Mucosa of rectum (tissue), 2 donors: ENCODE results near the gene ASB13.

Experiments
- H3K27ac ChIP-seq, 2 donors: one replicate each; pipeline ENCODE4 v1.7.0; 2013; ENCODE audit warnings: inconsistent platforms in 2 of 2, low read depth in 2 of 2, low read length in 2 of 2
- H3K27me3 ChIP-seq, 2 donors: one replicate each; pipeline ENCODE4 v1.7.0; 2013; ENCODE audit warnings: low read length in 2 of 2; ENCODE audit not compliant: control insufficient read depth in 2 of 2, insufficient read depth in 2 of 2
- H3K36me3 ChIP-seq, 2 donors: one replicate each; pipeline ENCODE4 v1.7.0; 2013; ENCODE audit warnings: low read length in 2 of 2; ENCODE audit not compliant: control insufficient read depth in 2 of 2, insufficient read depth in 2 of 2
- H3K4me1 ChIP-seq, 2 donors: one replicate each; pipeline ENCODE4 v1.7.0; 2013; ENCODE audit warnings: low read length in 2 of 2, mild to moderate bottlenecking in 1 of 2; ENCODE audit not compliant: control insufficient read depth in 2 of 2, insufficient read depth in 2 of 2
- H3K4me3 ChIP-seq, 2 donors: one replicate each; pipeline ENCODE4 v1.7.0; 2013; ENCODE audit warnings: low read length in 2 of 2
- H3K9ac ChIP-seq, 2 donors: one replicate each; pipeline ENCODE4 v1.7.0; 2013; ENCODE audit warnings: low read length in 2 of 2, low read depth in 1 of 2, mild to moderate bottlenecking in 1 of 2
- H3K9me3 ChIP-seq, 2 donors: one replicate each; pipeline ENCODE4 v1.7.0; 2013; ENCODE audit warnings: low read length in 2 of 2; ENCODE audit not compliant: control insufficient read depth in 2 of 2
- donor health status: healthy.
- donor health status: Normal muscosa, but diverticular disease.

Gene ASB13

DNA sequence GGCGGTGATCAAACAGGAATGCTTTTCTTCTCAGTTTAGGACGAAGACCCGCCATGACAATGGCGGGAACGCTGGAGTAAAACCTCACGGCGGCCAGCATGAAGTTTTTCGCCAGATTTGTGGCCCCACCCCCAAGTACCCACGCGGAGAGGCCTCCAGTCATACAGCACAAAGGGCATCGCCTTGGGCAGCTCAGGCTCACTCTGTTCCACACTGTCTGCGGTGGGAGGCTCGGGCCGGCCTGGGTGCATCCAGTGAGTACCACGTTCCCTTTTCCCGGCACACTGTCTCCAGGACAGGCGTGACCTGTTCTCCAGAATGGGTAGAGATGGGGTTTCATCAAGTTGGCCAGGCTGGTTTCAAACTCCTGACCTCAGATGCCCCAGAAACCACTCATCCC lies 27.3 kb downstream of the ASB13 start:
- peaks cover 31 to 36% of the 10 kb centered on the region in 2 donors for H3K36me3 ChIP-seq
- H3K27me3 ChIP-seq, result no peaks in the 10 kb centered on the region
- H3K9me3 ChIP-seq, result no peaks in the 10 kb centered on the region
- peaks cover 0 to 14% of the 10 kb centered on the region in 2 donors for H3K4me1 ChIP-seq
- no peak overlapping the region for H3K9ac ChIP-seq
- no peak overlapping the region for H3K27ac ChIP-seq
- no peak overlapping the region for H3K4me3 ChIP-seq

DNA sequence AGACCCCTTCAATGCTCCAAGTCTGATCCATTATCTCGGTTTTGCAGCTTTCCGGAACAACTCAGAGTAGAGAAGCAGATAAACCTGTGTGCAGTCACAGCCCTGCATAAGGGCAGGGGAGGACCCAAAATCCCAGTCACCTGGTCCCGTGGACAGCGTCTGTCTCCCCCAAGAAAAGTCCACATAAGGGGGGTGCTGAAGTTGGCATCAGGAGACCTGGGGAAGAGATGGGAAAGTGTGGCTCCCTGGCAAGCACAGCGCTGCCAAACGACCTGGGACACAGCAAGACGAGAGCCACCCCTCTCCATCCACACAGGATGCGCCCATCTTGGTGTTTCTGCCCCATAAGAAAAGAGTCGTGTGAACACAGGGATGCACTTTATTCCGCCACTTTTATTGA lies 27.9 kb downstream of the ASB13 start:
- Histone ChIP-seq H3K4me3 (no peak overlapping the region), H3K4me1 (peaks cover 0 to 14% of the 10 kb centered on the region in 2 donors), H3K36me3 (peaks cover 28 to 31% of the 10 kb centered on the region in 2 donors)

DNA sequence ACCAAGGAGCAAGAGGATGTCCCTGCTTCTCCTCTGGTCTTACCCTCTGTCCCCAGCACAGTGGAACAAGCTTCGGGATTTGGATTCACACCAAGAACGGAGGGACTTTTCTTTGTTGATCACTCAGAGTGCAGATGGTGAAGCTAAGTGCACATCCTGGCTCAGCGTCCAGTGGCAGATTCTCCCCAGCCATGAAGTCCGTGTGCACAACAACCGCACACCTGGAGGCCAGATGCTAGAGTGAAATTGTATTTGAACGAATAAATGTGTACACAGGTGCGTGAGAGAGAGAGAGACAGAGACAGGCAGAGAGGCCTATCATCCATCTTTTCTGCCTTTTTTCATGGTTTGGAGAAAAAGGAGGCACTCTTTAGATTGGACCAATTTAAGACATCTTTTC lies 31.5 kb downstream of the ASB13 start:
- Histone ChIP-seq H3K36me3 (peaks cover 7 to 13% of the 10 kb centered on the region in 2 donors), H3K9ac (no peak overlapping the region), H3K4me1 (peaks cover 11 to 23% of the 10 kb centered on the region in 2 donors), H3K9me3 (no peaks in the 10 kb centered on the region), H3K4me3 (no peak overlapping the region), H3K27ac (no peak overlapping the region), H3K27me3 (no peaks in the 10 kb centered on the region)

More for the DNA sequence above, 27.9 kb downstream of the ASB13 start:
- Histone ChIP-seq H3K9ac (no peak overlapping the region), H3K9me3 (no peaks in the 10 kb centered on the region), H3K27ac (no peak overlapping the region), H3K27me3 (no peaks in the 10 kb centered on the region)

DNA sequence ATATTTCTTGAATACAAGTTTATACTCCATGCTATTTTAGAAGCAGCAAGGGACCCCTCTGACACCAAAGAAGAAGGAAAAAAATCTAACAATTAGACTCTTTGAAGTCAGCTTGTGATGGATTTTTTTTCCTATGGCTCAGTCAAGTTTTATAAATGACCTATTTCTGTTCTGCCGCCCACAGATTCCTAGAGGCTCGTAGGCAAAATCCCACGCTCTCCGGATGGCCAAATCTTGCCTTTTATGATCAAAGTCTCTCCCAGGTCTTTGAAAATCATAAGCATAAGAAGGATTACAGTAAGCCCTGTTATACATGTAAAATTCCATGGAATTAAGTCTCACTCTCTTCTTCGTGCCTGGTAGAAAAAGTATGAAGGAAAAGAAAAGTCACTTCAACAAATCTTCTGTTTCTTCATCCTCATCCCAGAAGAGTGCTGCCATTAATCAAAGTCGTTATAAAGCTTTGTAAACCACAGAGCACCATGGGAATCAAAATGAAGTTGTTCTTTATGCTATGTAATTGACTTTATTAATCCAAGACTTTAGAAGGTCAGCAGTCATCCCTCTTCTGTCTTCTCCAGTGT lies 33.1 kb downstream of the ASB13 start:
- peak overlapping the region; percentile 69 to 76 for H3K27ac ChIP-seq
- no peak overlapping the region for H3K4me3 ChIP-seq
- no peaks in the 10 kb centered on the region for H3K9me3 ChIP-seq
- H3K27me3 ChIP-seq, result no peaks in the 10 kb centered on the region
- H3K9ac ChIP-seq, result no peak overlapping the region
- no peaks in the 10 kb centered on the region for H3K36me3 ChIP-seq
- H3K4me1 ChIP-seq, result peaks cover 20 to 30% of the 10 kb centered on the region in 2 donors

DNA sequence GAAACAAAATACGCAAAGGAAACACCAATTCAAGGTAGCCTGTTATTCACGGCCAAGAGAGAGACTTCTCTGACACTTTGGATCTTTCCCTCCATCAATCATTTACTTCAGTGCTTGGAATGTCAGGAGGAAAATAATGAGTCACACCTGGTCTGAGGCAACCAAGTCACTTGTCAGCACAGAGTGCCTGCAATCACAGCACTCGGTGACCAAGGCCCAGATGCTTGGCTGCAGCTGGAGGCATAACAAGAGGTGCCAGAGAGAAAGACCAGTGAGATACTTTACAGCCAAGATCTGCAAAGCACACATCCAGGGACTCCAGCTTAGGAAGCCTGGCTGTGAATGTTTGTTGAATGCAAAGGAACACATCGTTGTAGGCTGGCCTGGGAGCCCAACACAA lies 33.9 kb downstream of the ASB13 start:
- Histone ChIP-seq H3K9ac (peak overlapping the region in 1 of 2 donors; percentile 58), H3K4me3 (peak overlapping the region; percentile 26 to 33), H3K36me3 (no peaks in the 10 kb centered on the region), H3K9me3 (no peaks in the 10 kb centered on the region), H3K4me1 (peaks cover 22 to 32% of the 10 kb centered on the region in 2 donors), H3K27me3 (no peaks in the 10 kb centered on the region), H3K27ac (peak overlapping the region; percentile 69 to 76)

DNA sequence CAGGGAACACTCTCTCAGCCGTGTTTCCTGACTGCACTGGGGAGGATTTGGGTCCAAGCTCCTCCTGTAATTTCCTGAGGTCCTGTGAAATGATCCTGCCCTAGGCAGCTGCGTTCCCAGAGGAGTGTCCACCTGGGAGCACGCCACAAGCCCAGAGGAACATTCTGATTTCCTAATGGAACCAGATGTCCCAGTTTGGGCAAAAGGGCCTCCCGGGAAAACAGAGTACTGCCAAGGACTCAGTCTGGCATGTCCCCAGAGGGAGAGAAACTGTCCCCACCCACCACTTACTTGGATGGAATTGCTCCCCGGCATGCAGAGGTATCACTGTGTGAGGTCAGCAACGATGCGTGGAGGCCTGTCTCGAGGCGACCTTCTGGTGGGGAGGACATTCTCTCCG lies 34.5 kb downstream of the ASB13 start:
- peak overlapping the region; percentile 69 to 76 for H3K27ac ChIP-seq
- no peaks in the 10 kb centered on the region for H3K9me3 ChIP-seq
- peaks cover 22 to 32% of the 10 kb centered on the region in 2 donors for H3K4me1 ChIP-seq
- H3K36me3 ChIP-seq, result no peaks in the 10 kb centered on the region
- no peaks in the 10 kb centered on the region for H3K27me3 ChIP-seq
- peak overlapping the region; percentile 26 to 33 for H3K4me3 ChIP-seq
- H3K9ac ChIP-seq, result peak overlapping the region in 1 of 2 donors; percentile 58

DNA sequence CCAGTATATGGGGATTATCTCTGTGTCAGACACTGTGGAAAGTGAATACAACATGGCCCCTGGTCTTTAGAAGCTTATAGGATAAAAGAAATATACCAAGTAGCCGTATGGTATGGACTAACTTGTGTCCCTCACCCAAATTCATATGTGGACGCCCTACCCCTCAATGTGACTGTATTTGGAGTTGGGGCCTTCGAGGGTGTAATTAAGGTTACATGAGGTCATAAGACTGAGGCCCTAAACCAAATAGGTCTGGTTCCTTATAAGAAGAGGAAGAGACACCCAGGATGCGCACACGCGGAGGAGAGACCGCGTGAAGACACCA lies 36.3 kb downstream of the ASB13 start:
- Histone ChIP-seq H3K9me3 (no peaks in the 10 kb centered on the region), H3K9ac (no peak overlapping the region), H3K27me3 (no peaks in the 10 kb centered on the region), H3K4me1 (peaks cover 22 to 37% of the 10 kb centered on the region in 2 donors), H3K27ac (no peak overlapping the region), H3K36me3 (no peaks in the 10 kb centered on the region), H3K4me3 (peak overlapping the region in 1 of 2 donors; percentile 15)

DNA sequence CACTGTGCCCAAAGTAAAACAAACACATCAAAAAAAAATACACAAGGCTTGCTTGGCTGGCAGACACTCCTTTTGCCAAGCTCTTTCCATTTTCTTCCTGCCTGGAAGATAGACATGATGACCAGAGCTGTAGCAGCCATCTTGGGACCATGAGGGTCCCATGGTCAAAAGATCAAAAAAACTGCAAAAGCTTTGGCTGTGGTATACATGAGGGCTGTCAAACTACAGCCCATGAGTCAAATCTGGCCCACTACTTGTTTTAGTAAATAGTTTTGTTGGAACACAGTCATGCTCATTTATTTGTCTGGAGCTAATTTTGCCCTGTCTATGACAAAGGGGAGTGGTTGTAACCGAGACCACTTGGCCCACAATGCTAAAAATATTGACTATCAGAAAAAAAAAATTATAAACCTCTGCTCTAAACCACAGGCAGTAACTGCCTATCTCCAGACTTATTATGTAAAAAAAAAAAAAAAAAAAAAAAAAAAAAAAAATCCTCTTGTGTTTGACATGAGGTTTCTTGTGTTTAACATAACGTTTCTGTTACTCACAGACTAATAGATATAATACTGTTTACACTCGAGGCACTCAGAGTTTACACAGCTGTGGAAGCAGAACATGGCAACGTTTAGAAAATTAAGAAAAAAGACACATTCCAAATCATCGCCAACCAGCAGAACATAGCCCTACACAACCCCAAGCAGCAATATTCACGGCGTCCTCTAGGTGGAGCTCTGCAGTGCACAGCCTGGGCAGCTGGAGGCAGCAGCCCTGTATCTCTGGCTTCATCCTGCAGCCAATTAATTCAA lies 36.9 kb downstream of the ASB13 start:
- Histone ChIP-seq H3K9me3 (no peaks in the 10 kb centered on the region), H3K36me3 (no peaks in the 10 kb centered on the region), H3K27ac (peak overlapping the region in 1 of 2 donors; percentile 57), H3K4me1 (peaks cover 22 to 37% of the 10 kb centered on the region in 2 donors), H3K27me3 (no peaks in the 10 kb centered on the region), H3K4me3 (peak overlapping the region in 1 of 2 donors; percentile 15), H3K9ac (peak overlapping the region in 1 of 2 donors; percentile 36)

DNA sequence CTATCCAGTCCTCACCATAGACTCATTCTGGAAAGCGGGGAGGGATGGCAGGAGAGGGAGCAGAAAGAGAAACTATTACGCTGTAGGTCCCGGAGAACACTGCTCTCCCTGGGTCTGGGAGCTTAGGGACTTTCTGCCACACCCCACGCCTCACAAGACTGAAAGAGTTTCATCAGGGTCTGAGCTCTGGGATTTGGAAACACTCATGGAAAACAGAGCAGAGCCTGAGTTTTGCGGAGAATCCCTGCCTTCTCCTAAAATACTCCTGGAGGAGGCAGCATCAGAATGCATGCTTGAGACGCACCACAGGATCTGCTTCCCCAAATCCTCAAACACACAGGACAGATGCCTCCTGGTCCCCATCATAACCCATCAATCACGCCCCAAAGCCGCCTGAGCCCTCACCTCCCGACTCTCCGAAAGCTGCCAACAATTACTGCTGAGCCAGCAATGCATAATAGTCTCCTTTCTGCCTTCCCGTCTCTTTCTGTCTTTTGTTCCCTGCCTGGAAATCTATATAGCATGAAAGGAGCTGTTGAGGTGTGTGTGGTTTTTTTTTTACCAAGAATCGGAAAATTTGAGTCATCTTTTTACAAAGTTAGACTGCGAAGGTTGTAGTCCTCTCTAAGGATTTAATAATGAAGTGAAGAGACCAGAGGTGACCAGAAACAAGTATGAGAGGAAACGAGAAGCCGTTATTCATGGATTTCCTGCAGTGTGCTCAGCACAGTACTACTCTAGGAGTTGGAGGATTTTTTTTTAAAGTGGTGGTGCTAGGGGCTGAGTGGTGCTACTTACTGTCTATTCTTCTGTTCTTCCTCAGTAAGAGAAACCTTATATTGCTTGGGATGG lies 37.7 kb downstream of the ASB13 start:
- Histone ChIP-seq H3K4me3 (peak overlapping the region; percentile 38 to 56), H3K9ac (peak overlapping the region; percentile 17 to 62), H3K4me1 (peaks cover 22 to 37% of the 10 kb centered on the region in 2 donors)

More for the DNA sequence above, 37.7 kb downstream of the ASB13 start:
- Histone ChIP-seq H3K36me3 (no peaks in the 10 kb centered on the region), H3K9me3 (no peaks in the 10 kb centered on the region), H3K27me3 (no peaks in the 10 kb centered on the region), H3K27ac (peak overlapping the region; percentile 5 to 57)
